NCI-H1105 (cell line): Measurements from ENCODE around the gene CFLAR.
A peak's percentile ranks its signal among the peaks of the same experiment; 100 is the strongest.

Experiments
- DNase-seq: peaks from one replicate; lab custom pipeline; 2025; lab: John Stamatoyannopoulos, UW

The CFLAR gene

GRCh38 chr2:201216918-201217317, 101.0 kb downstream of the CFLAR start:
- no peak for DNase-seq

DNA sequence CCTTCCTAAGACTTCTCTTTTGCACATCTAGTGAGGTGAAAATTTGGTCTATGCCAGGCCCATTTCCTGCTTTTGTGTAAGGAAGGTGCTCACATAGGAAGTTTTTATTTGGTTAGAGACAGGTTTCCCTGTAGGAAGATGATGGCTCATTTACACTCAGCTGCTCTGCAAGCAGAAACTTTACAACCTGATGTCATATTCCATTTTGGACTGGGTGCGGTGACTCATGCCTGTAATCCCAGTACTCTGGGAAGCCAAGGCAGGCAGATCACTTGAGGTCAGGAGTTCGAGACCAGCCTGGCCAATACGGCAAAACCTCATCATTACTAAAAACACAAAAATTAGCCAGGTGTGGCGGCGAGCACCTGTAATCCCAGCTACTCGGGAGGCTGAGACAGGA, 102.8 kb downstream of the CFLAR start:
- no peak for DNase-seq

DNA sequence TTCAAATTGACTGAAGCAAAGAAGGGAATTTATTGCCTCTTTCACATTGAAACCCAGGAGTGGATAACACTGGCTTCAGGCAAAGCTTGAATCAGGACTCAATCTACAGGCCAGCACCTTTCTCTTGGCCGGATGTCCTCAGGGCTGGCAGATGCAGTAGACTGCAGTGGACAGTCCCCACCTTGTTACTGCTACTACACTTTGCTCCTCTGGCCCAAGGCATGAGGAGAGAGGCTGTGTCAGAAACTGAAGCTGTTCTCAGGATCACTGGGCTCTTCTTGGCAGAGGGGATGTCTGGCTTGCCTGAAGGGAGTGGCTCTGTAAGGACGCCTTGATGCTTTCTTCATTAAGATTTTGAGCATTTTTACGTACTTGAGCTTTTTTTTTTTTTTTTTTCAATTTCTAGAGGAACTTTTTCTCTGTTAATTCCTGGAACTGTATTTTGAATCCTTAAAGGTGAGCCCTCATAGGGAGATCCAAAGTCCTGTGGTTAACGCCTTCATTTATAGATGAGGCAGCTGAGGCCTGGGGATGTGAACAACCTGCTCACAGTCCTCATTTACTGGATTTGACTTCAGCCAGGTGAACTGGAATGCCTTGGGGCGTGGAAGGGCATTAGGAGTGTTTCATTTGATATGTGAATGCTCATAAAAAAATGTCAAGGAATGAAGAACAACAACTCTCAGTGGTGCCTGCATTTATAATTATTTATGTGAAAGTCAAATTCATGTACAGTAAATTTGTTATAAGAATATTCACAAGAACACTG, 103.5 kb downstream of the CFLAR start:
- no peak for DNase-seq

- DNase-seq = peak; percentile 45
Observed at GRCh38 chr2:201220102-201220570, 104.2 kb downstream of the CFLAR start.

- no peak for DNase-seq
Observed at GRCh38 chr2:201223089-201224073, 107.4 kb downstream of the CFLAR start.
